Adipocyte (in vitro differentiated cells): ENCODE results near the gene RGS12.
A peak's percentile ranks its signal among the peaks of the same experiment; 100 is the strongest.

Experiments used
- DNase-seq: peaks from one replicate; pipeline ENCODE4 v3.0.0-alpha.2; 2015; ENCODE audit warnings: low read depth
- H3K27me3 ChIP-seq: replicated peaks from 2 replicates; pipeline ENCODE4 v1.7.0; 2013; ENCODE audit warnings: mild to moderate bottlenecking, low read length, moderate library complexity; ENCODE audit not compliant: control insufficient read depth, insufficient read depth
- H3K36me3 ChIP-seq: 2 replicates; pipeline ENCODE4 v1.7.0; 2013; ENCODE audit warnings: low read length, mild to moderate bottlenecking, moderate library complexity; ENCODE audit not compliant: control insufficient read depth, insufficient read depth, severe bottlenecking
- H3K4me1 ChIP-seq: 2 replicates; pipeline ENCODE4 v1.7.0; 2013; ENCODE audit warnings: mild to moderate bottlenecking, low read length, moderate library complexity; ENCODE audit not compliant: control insufficient read depth, insufficient read depth
- H3K4me3 ChIP-seq: 2 replicates; pipeline ENCODE4 v1.7.0; 2013; ENCODE audit warnings: mild to moderate bottlenecking, low read length, moderate library complexity
- H3K9ac ChIP-seq: 2 replicates; pipeline ENCODE4 v1.7.0; 2013; ENCODE audit warnings: mild to moderate bottlenecking, low read length, moderate library complexity
- H3K9me3 ChIP-seq: 2 replicates; pipeline ENCODE4 v1.7.0; 2013; ENCODE audit warnings: mild to moderate bottlenecking, low read length, moderate library complexity; ENCODE audit not compliant: control insufficient read depth

Gene RGS12

DNA sequence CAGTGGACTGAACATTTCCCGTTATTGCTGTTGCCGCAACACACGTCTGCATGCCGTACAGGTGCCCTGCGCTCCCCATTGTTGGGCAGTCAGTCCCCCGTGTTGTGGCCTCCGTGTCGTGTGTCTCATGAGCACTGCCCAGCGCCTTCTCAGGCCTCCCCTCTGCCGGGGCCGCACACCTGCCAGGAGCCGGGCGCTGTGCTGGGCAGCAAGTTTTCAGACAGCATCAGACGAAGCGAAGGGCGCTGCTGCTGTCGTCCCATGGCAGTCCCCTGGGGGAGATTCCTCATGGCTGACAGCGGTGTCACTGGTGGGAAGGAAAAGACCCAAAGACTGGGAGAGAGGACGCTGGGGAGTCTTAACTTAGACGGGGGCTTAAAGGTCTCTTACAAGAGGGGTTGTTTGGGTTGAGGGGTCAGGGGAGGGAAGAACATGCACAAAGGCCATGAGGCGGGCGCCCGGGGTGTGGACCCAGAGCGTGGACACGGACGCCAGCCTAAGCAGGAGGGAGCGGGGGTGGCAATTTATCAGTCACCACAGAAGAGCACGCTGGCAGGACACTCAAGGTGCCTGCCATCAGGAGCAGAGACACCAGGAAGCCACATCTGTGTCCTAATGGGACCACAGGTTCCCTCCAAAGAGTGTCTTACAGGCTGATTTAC, 47.3 kb downstream of the RGS12 start:
- H3K9me3 ChIP-seq, result no peaks in the 10 kb centered on the region
- peaks cover 9% of the 10 kb centered on the region for H3K36me3 ChIP-seq
- no peak overlapping the region for H3K9ac ChIP-seq
- H3K27me3 ChIP-seq, result no peaks in the 10 kb centered on the region
- DNase-seq, result no peak
- H3K4me3 ChIP-seq, result no peak overlapping the region
- no peaks in the 10 kb centered on the region for H3K4me1 ChIP-seq

DNA sequence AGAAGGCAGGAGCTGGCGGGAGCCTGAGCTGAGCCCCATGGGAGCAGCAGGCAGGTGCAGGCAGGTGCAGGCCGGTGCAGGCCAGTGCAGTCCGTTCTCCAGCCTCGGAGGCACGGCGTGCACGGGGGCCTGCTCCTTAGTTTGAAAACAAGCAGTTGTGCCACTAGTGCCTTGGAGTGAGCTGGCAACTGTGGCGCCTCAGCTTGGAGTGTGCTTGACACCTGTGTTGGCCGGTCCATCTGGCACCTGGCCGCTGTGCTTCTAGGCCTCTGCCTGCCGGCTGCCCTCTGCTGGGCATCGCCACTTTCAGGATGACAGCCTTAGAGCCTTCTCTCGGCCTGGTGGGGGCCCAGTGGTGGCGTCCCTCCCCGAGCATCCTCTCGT, 47.9 kb downstream of the RGS12 start:
- no peaks in the 10 kb centered on the region for H3K27me3 ChIP-seq
- H3K4me3 ChIP-seq, result no peak overlapping the region
- DNase-seq, result no peak

DNA sequence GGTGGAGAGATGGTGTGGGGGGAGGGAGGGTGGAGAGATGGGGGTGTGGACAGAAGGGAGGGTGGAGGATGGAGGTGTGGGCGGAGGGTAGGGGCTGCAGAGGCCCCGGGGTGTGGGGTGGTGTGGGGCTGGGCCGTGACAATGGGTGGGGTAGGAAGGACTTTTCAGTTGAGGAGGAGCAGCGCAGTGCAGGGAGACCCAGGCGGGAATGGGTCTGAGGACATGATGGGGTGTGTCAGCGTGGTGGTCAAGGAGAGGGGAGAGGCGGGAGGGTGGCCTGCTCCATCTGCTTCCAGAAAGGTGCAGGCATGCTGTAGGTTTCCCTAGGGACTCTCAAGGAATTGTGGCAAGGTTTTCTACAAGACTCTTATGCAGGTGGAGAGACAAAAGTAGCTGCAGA, 48.9 kb downstream of the RGS12 start:
- H3K27me3 ChIP-seq, result no peaks in the 10 kb centered on the region
- peaks cover 7% of the 10 kb centered on the region for H3K36me3 ChIP-seq
- no peak for DNase-seq
- no peak overlapping the region for H3K9ac ChIP-seq
- no peak overlapping the region for H3K4me3 ChIP-seq
- H3K4me1 ChIP-seq, result peaks cover 8% of the 10 kb centered on the region
- no peaks in the 10 kb centered on the region for H3K9me3 ChIP-seq

More for the DNA sequence above, 47.9 kb downstream of the RGS12 start:
- Histone ChIP-seq H3K9me3 (no peaks in the 10 kb centered on the region), H3K9ac (no peak overlapping the region), H3K36me3 (peaks cover 9% of the 10 kb centered on the region), H3K4me1 (peaks cover 3% of the 10 kb centered on the region)

DNA sequence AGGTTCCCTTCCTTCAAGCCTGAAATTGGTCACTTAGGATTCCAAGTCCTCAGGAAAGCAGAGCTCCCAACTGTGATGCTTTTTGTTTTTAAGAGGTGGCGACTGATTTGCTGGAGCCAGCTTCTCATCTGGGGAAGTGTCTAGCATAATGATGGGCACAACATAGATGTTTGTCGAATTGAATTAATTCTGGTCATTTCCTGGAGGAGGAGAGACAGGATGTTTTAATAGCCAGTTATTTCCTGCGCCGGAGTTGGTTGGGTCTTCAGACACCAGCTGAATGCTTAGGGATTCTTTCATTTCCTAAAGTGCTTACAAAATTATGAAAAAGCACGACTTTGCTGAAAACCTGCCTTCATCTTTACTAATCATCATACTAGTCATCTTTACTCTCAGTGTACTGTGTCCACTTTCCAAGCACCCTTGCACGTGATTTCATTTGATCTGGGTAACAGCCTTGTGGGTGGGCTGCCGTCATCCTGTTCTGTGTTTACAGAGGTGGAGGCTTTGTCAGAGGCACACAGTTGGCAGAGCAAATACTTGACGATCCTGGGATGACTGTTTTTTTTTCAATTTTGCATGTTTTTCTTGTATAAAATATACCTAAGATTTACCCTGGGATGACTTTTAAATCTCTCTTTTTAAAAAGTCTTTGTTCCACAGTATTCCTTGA, 49.5 kb downstream of the RGS12 start:
- Histone ChIP-seq H3K27me3 (no peaks in the 10 kb centered on the region), H3K9ac (no peak overlapping the region), H3K36me3 (peaks cover 7% of the 10 kb centered on the region), H3K9me3 (no peaks in the 10 kb centered on the region), H3K4me1 (peaks cover 8% of the 10 kb centered on the region), H3K4me3 (no peak overlapping the region)
- DNase-seq, result peak; percentile 62
